Transverse colon (tissue), 4 donors: ENCODE measurements around the gene ZNF445. TPM values are rescaled to one million over a fixed set of nuclear protein-coding genes. Genes with fewer than 3 reads are reported as not detected.

Source experiments
- DNase-seq: peaks from one replicate; pipeline ENCODE4 v3.0.0-alpha.2; 2019
- H3K27ac ChIP-seq, 4 donors: fragments of 200-600 bp; sonication (generic); 2 replicates each; pipeline ENCODE4 v1.5.1; 2016 to 2018; ENCODE audit warnings: inconsistent platforms in 4 of 4
- H3K27me3 ChIP-seq: fragments of 200-600 bp; sonication (generic); 2 replicates; pipeline ENCODE4 v1.5.1; 2017; ENCODE audit warnings: inconsistent platforms
- H3K36me3 ChIP-seq, 4 donors: fragments of 200-600 bp; sonication (generic); 2 replicates each; pipeline ENCODE4 v1.5.1; 2017 to 2019; ENCODE audit warnings: inconsistent platforms in 4 of 4
- H3K4me1 ChIP-seq, 4 donors: fragments of 200-600 bp; sonication (generic); 2 replicates each; pipeline ENCODE4 v1.5.1; 2017 to 2020; ENCODE audit warnings: inconsistent platforms in 4 of 4
- H3K4me3 ChIP-seq, 4 donors: fragments of 200-600 bp; sonication (generic); 1 replicate in 1 of 4; 2 replicates in 3 of 4; pipeline versions ENCODE4 v1.5.1 to v1.6.1; 2017 to 2019; ENCODE audit warnings: inconsistent platforms in 4 of 4
- H3K9me3 ChIP-seq, 2 donors: fragments of 200-600 bp; sonication (generic); 2 replicates each; pipeline ENCODE4 v1.5.1; 2017 to 2019; ENCODE audit warnings: inconsistent platforms in 2 of 2
- EP300 ChIP-seq: sonication (generic); formaldehyde crosslinking; IDR thresholded peaks from one replicate; pipeline ENCODE4 v1.6.1; 2017; ENCODE audit warnings: antibody characterized with exemption, low read depth
- POLR2A ChIP-seq: fragments of 450-650 bp; IDR thresholded peaks from one replicate; pipeline ENCODE4 v1.6.1; 2016; ENCODE audit warnings: antibody characterized with exemption, mild to moderate bottlenecking, moderate library complexity
- POLR2AphosphoS5 ChIP-seq, 3 donors: sonication (generic); formaldehyde crosslinking; IDR thresholded peaks; one replicate each; pipeline ENCODE4 v1.6.1; 2016; ENCODE audit warnings: antibody characterized with exemption in 3 of 3
- WGBS, 2 donors: methylation state at CpG; one replicate each; pipeline ENCODE4 v1.1.5; 2018; ENCODE audit warnings: low coverage in 1 of 2; 5-methylcytosine and 5-hydroxymethylcytosine counted together
- in situ Hi-C, 4 donors: fragments of 200-750 bp; cut with MboI; loops; one replicate each; pipeline versions ENCODE4 v1.15.0 to v1.15.1; 2017; ENCODE audit warnings: low sequenced_read_pairs in 3 of 4, low pct_ligation_motif_present in 1 of 4, low pct_unique_long_range_greater_than_20kb in 1 of 4
- intact Hi-C: fragments of 100-400 bp; cut with DNase I; formaldehyde crosslinking; loops from one replicate; pipeline ENCODE4 v1.15.1; 2023; ENCODE audit warnings: low total_unique reads
- total RNA-seq, 4 donors: library from RNA; depleted of rRNA; stranded (reverse); fragments of >200 nt; gene quantifications; one replicate each; pipeline ENCODE4 v1.1.0, GENCODE V29; 2016
- TF ChIP-seq, protein P1 (sequence below), 5 experiments: fragments of 200-600 bp in 3 of 5; fragments of 450-650 bp in 2 of 5; sonication (generic) in 3 of 5; IDR thresholded peaks; 1 replicate in 2 of 5; 2 replicates in 3 of 5; pipeline ENCODE4 v1.5.1; 2016 to 2017; ENCODE audit warnings: antibody characterized with exemption in 5 of 5, inconsistent platforms in 3 of 5, mild to moderate bottlenecking in 2 of 5, moderate library complexity in 1 of 5

The ZNF445 gene
- total RNA-seq, 4 donors from 2014 or later, result 6.8 to 12.7 (median 8.6) TPM

DNA sequence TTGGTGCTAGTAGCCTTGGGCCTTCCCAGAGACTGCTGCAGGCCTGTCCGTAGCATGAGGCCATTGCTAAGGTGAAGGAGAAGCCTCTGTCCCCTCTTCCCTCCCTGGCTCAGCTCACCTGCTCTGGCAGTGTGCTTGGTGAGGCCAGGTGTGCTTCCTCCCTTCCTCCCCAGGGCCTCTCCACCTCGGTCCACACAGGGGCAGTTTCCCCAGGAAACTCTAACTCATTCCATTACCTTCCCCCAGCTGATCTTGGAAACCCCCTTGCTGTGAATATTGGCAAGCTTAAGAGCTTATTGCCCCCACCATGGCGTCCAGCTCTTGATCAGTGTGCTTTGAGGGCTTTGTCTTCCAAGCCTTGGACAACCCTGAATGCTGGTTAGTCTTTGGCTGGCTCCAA, 52.7 kb downstream of the ZNF445 start:
- TF ChIP-seq, protein P1, sequence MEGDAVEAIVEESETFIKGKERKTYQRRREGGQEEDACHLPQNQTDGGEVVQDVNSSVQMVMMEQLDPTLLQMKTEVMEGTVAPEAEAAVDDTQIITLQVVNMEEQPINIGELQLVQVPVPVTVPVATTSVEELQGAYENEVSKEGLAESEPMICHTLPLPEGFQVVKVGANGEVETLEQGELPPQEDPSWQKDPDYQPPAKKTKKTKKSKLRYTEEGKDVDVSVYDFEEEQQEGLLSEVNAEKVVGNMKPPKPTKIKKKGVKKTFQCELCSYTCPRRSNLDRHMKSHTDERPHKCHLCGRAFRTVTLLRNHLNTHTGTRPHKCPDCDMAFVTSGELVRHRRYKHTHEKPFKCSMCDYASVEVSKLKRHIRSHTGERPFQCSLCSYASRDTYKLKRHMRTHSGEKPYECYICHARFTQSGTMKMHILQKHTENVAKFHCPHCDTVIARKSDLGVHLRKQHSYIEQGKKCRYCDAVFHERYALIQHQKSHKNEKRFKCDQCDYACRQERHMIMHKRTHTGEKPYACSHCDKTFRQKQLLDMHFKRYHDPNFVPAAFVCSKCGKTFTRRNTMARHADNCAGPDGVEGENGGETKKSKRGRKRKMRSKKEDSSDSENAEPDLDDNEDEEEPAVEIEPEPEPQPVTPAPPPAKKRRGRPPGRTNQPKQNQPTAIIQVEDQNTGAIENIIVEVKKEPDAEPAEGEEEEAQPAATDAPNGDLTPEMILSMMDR (IDR thresholded peaks at IDR 0.05), result no peak
- TF ChIP-seq POLR2A (no peak), POLR2AphosphoS5 (IDR thresholded peaks at IDR 0.05) (no peak), EP300 (no peak)
- no peak overlapping the region for H3K4me3 ChIP-seq
- intact Hi-C loops, result no loop called here

DNA sequence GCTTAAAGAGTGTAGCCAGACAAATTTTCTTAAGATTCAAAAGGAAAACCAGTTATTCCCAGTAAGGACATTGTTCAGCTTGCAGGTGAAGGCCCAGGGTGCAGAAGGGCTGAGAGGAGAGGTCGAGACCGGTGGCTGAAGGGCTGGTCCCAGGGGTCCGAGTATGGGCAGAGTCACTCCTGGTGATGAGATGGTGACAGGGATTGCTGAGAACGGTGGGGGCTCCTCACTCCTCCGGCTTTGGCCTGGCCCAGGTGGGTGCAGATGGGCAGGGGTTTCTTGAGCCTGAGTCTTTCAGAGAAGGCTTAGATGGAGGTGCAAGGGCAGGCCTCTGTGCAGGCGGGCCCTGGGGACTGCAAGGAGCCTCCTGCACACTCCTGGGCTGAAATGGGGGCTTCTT, 56.2 kb downstream of the ZNF445 start:
- 78% methylated on average over 6 of the region's 6 CpGs; no CpG with 5 or more reads in 1 of the 2 donors for WGBS, 2 donors
- Histone ChIP-seq H3K4me3 (no peak overlapping the region), H3K9me3 (no peaks in the 10 kb centered on the region), H3K4me1 (no peaks in the 10 kb centered on the region), H3K27ac (no peak overlapping the region), H3K27me3 (no peaks in the 10 kb centered on the region), H3K36me3 (no peaks in the 10 kb centered on the region)
- in situ Hi-C loops (no loop called here), intact Hi-C loops (no loop called here)
- no peak for DNase-seq
- TF ChIP-seq POLR2A, result no peak
- no peak for TF ChIP-seq EP300
- TF ChIP-seq POLR2AphosphoS5 (IDR thresholded peaks at IDR 0.05), result no peak
- TF ChIP-seq, protein P1 (IDR thresholded peaks at IDR 0.05), result no peak

More for the DNA sequence above, 52.7 kb downstream of the ZNF445 start:
- Histone ChIP-seq H3K27me3 (no peaks in the 10 kb centered on the region), H3K4me1 (no peaks in the 10 kb centered on the region), H3K36me3 (no peaks in the 10 kb centered on the region), H3K9me3 (no peaks in the 10 kb centered on the region), H3K27ac (no peak overlapping the region)
- 56% methylated on average over 3 of the region's 3 CpGs; no CpG with 5 or more reads in 1 of the 2 donors for WGBS, 2 donors
- no peak for DNase-seq
- in situ Hi-C loops, result no loop called here

DNA sequence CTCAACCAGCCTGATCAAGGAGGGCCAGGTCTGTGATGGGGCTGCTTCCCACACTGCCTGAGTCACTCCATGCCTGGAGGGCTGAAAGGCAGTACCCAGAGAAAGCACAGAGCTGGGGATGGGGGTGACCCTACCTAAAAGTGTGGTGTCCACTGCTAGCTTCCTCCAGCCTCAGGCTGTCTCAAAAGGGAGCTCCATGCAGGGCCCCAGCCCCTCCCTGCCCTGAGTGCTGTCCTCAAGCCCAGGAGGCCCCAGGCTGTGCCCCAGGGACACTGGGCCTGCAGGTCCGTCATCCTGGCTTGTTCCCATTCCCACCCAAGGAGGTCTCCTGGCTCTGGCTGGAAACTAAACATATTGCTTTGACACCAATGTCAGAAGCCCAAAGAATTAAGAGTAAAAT, 56.8 kb downstream of the ZNF445 start:
- intact Hi-C loops, result no loop called here
- no peaks in the 10 kb centered on the region for H3K36me3 ChIP-seq
- H3K27me3 ChIP-seq, result no peaks in the 10 kb centered on the region
- TF ChIP-seq EP300, result no peak
- TF ChIP-seq POLR2AphosphoS5 (IDR thresholded peaks at IDR 0.05), result no peak
- TF ChIP-seq, protein P1 (IDR thresholded peaks at IDR 0.05), result no peak
- TF ChIP-seq POLR2A, result no peak
- no peaks in the 10 kb centered on the region for H3K4me1 ChIP-seq
- no peaks in the 10 kb centered on the region for H3K9me3 ChIP-seq
- WGBS, 2 donors, result 88% methylated on average over 1 of the region's 1 CpG; no CpG with 5 or more reads in 1 of the 2 donors
- H3K4me3 ChIP-seq, result no peak overlapping the region
- no peak for DNase-seq
- no peak overlapping the region for H3K27ac ChIP-seq
- in situ Hi-C loops, result no loop called here

DNA sequence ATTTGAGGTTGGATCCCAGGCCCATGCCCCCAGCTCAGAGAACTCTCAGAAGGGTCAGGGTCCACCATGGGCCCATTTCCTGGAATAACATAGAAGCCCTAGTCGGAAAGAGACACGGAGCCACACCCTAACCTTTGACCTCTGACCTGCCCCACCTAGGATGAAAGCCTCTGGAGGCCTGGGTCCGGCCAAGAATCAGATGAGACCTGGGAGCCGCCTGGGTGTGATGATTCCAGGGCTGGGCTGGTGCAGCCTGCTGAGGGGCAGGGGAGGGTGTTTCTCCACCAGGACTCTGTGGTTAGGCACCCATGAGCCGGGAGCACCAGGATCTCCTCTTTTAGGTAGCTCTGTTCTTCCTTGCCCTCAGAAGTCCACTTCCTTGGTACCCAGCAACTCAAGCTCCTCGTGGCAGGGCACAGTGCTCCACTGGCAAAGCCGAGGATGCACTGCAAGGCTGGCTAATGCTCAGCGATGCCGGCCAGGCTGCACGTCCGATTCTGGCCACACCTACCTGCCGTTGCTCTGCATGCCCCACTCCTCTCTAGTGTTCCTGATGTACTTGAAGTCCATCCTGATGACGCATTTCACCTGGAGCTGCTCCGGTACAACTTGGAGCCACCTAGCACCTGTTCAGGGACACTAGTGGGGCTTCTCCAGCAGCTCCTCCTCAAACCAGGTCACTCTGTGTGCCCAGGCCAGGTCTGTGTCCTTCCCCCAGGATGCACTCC, 57.4 kb downstream of the ZNF445 start:
- Histone ChIP-seq H3K27ac (no peak overlapping the region), H3K36me3 (no peaks in the 10 kb centered on the region), H3K9me3 (no peaks in the 10 kb centered on the region), H3K27me3 (no peaks in the 10 kb centered on the region), H3K4me3 (no peak overlapping the region), H3K4me1 (no peaks in the 10 kb centered on the region)
- in situ Hi-C loops (no loop called here), intact Hi-C loops (no loop called here)
- TF ChIP-seq POLR2A (no peak), POLR2AphosphoS5 (IDR thresholded peaks at IDR 0.05) (no peak), EP300 (no peak)
- TF ChIP-seq, protein P1 (IDR thresholded peaks at IDR 0.05), result no peak
- 80 to 90% methylated on average over 4 to 14 of the region's 14 CpGs for WGBS, 2 donors
- DNase-seq, result no peak
